ENCODE measurements around the gene MYLK2. TPM values are rescaled to one million over a fixed set of nuclear protein-coding genes. Genes with fewer than 3 reads are reported as not detected.

Gene MYLK2
- polyA plus RNA-seq, 4 donors: 0.27 to 0.30 (median 0.28) TPM; not detected in 1

GRCh38 chr20:31877684-31878083 is 58.5 kb downstream of the MYLK2 start:
- Histone ChIP-seq H3K9me3 (ENCODE audit: control insufficient read depth in 2 of 2, insufficient read depth in 1 of 2, low read depth in 1 of 2, low read length in 1 of 2) (no peaks in the 10 kb centered on the region), H3K4me1 (ENCODE audit: control insufficient read depth in 3 of 3, insufficient read depth in 2 of 3, low read depth in 1 of 3, low read length in 2 of 3) (no peaks in the 10 kb centered on the region)
- no peak for FAIRE-seq

GRCh38 chr20:31879143-31879987 is 60.2 kb downstream of the MYLK2 start:
- H3K4me1 ChIP-seq (ENCODE audit: control insufficient read depth in 3 of 3, insufficient read depth in 2 of 3, low read depth in 1 of 3, low read length in 2 of 3): no peaks in the 10 kb centered on the region
- H3K27me3 ChIP-seq (ENCODE audit: control insufficient read depth in 3 of 3, insufficient read depth in 3 of 3, low read length in 3 of 3): no peaks in the 10 kb centered on the region
- no peaks in the 10 kb centered on the region for H3K36me3 ChIP-seq (ENCODE audit: control insufficient read depth in 3 of 3, insufficient read depth in 2 of 3, low read depth in 1 of 3, low read length in 3 of 3)
- DNase-seq: peak; percentile 96
- no peaks in the 10 kb centered on the region for H3K9me3 ChIP-seq (ENCODE audit: control insufficient read depth in 2 of 2, insufficient read depth in 1 of 2, low read depth in 1 of 2, low read length in 1 of 2)
- H3K4me3 ChIP-seq (ENCODE audit: low read depth in 1 of 3, low read length in 3 of 3): peak overlapping the region; percentile 36 to 61 (median 60)
- WGBS, 3 donors: 2 to 5% (median 3%) methylated on average over 45 of the region's 45 CpGs
- FAIRE-seq: no peak
- H3K27ac ChIP-seq (ENCODE audit: low read depth in 1 of 3, low read length in 2 of 3): peak overlapping the region in 2 of 3 donors; percentile 47 to 85

More at GRCh38 chr20:31877684-31878083, 58.5 kb downstream of the MYLK2 start:
- no peak overlapping the region for H3K4me3 ChIP-seq (ENCODE audit: low read depth in 1 of 3, low read length in 3 of 3)
- no peak for DNase-seq
- no peaks in the 10 kb centered on the region for H3K36me3 ChIP-seq (ENCODE audit: control insufficient read depth in 3 of 3, insufficient read depth in 2 of 3, low read depth in 1 of 3, low read length in 3 of 3)
- no peak overlapping the region for H3K27ac ChIP-seq (ENCODE audit: low read depth in 1 of 3, low read length in 2 of 3)
- H3K27me3 ChIP-seq (ENCODE audit: control insufficient read depth in 3 of 3, insufficient read depth in 3 of 3, low read length in 3 of 3): no peaks in the 10 kb centered on the region

GRCh38 chr20:31881945-31882344 is 62.8 kb downstream of the MYLK2 start:
- H3K27me3 ChIP-seq (ENCODE audit: control insufficient read depth in 3 of 3, insufficient read depth in 3 of 3, low read length in 3 of 3): peaks cover 0 to 6% (median 0%) of the 10 kb centered on the region in 3 donors
- H3K36me3 ChIP-seq (ENCODE audit: control insufficient read depth in 3 of 3, insufficient read depth in 2 of 3, low read depth in 1 of 3, low read length in 3 of 3): no peaks in the 10 kb centered on the region
- H3K4me3 ChIP-seq (ENCODE audit: low read depth in 1 of 3, low read length in 3 of 3): no peak overlapping the region
- WGBS, 3 donors: 19 to 51% (median 31%) methylated on average over 5 of the region's 5 CpGs
- no peaks in the 10 kb centered on the region for H3K4me1 ChIP-seq (ENCODE audit: control insufficient read depth in 3 of 3, insufficient read depth in 2 of 3, low read depth in 1 of 3, low read length in 2 of 3)
- H3K27ac ChIP-seq (ENCODE audit: low read depth in 1 of 3, low read length in 2 of 3): no peak overlapping the region
- no peaks in the 10 kb centered on the region for H3K9me3 ChIP-seq (ENCODE audit: control insufficient read depth in 2 of 2, insufficient read depth in 1 of 2, low read depth in 1 of 2, low read length in 1 of 2)
- DNase-seq (no peak), FAIRE-seq (no peak)

- Histone ChIP-seq H3K4me1 (ENCODE audit: control insufficient read depth in 3 of 3, insufficient read depth in 2 of 3, low read depth in 1 of 3, low read length in 2 of 3) (no peaks in the 10 kb centered on the region), H3K4me3 (ENCODE audit: low read depth in 1 of 3, low read length in 3 of 3) (no peak overlapping the region), H3K27me3 (ENCODE audit: control insufficient read depth in 3 of 3, insufficient read depth in 3 of 3, low read length in 3 of 3) (peaks cover 0 to 6% (median 0%) of the 10 kb centered on the region in 3 donors), H3K9me3 (ENCODE audit: control insufficient read depth in 2 of 2, insufficient read depth in 1 of 2, low read depth in 1 of 2, low read length in 1 of 2) (no peaks in the 10 kb centered on the region), H3K27ac (ENCODE audit: low read depth in 1 of 3, low read length in 2 of 3) (no peak overlapping the region), H3K36me3 (ENCODE audit: control insufficient read depth in 3 of 3, insufficient read depth in 2 of 3, low read depth in 1 of 3, low read length in 3 of 3) (no peaks in the 10 kb centered on the region)
- FAIRE-seq (no peak), DNase-seq (no peak)
These were observed 64.7 kb downstream of the MYLK2 start for GRCh38 chr20:31883829-31884228.

Other genes starting within 250 kb of the MYLK2 start
- 100 to 1,000 TPM; 215 to 335 (median 277) TPM for gene ID1, start 214.1 kb upstream of the MYLK2 start, polyA plus RNA-seq
- 1 to 10 TPM in 1 of 4 donors, under 1 TPM in 1, not detected in 2; 0.81 to 3.7 TPM for gene COX4I2, start 181.4 kb upstream of the MYLK2 start, polyA plus RNA-seq
- 100 to 1,000 TPM in 1 of 4 donors, 10 to 100 TPM in 3; 52.6 to 160 (median 86.3) TPM for gene BCL2L1, start 96.5 kb upstream of the MYLK2 start, polyA plus RNA-seq
- gene TPX2, start 80.1 kb upstream of the MYLK2 start, polyA plus RNA-seq: 10 to 100 TPM in 2 of 4 donors, 1 to 10 TPM in 1, under 1 TPM in 1; 0.81 to 27.8 (median 12.1) TPM
- 1 to 10 TPM in 2 of 4 donors, not detected in 2; 1.0 to 1.2 TPM for gene FOXS1, start 26.2 kb downstream of the MYLK2 start, polyA plus RNA-seq
- gene DUSP15, start 51.2 kb downstream of the MYLK2 start, polyA plus RNA-seq: 10 to 100 TPM in 1 of 4 donors, 1 to 10 TPM in 2, not detected in 1; 1.4 to 10.2 (median 2.9) TPM
- gene TTLL9, start 51.3 kb downstream of the MYLK2 start, polyA plus RNA-seq: under 1 TPM in 2 of 4 donors, not detected in 2; 0.07 to 0.38 TPM
- gene PDRG1, start 132.7 kb downstream of the MYLK2 start, polyA plus RNA-seq: 10 to 100 TPM; 14.2 to 18.3 (median 15.7) TPM
- gene XKR7, start 148.8 kb downstream of the MYLK2 start, polyA plus RNA-seq: under 1 TPM in 2 of 4 donors, not detected in 2; 0.21 to 0.37 TPM
- gene CCM2L, start 191.1 kb downstream of the MYLK2 start, polyA plus RNA-seq: 1 to 10 TPM in 3 of 4 donors, under 1 TPM in 1; 0.22 to 7.5 (median 1.5) TPM
- gene HCK, start 232.9 kb downstream of the MYLK2 start, polyA plus RNA-seq: 10 to 100 TPM; 10.1 to 34.0 (median 11.0) TPM